ENCODE results near the gene SNUPN.

SNUPN gene

GRCh38 chr15:75640483-75641178, 15.1 kb upstream of the SNUPN start:
- H3K27ac ChIP-seq (ENCODE audit: low read depth, low read length) = peak overlapping the region; percentile 93
- H3K36me3 ChIP-seq (ENCODE audit: control insufficient read depth, insufficient read depth, low read length) = no peaks in the 10 kb centered on the region
- H3K4ac ChIP-seq (ENCODE audit: low read depth, low read length) = peak overlapping the region; percentile 73
- H3K79me1 ChIP-seq (ENCODE audit: low read length) = peaks cover 13% of the 10 kb centered on the region
- no peaks in the 10 kb centered on the region for H3K27me3 ChIP-seq (ENCODE audit: insufficient read depth, low read length, poor library complexity)
- peak overlapping the region; percentile 94 for H3K56ac ChIP-seq (ENCODE audit: low read length)
- WGBS (ENCODE audit: extremely low coverage, insufficient coverage, low lambda C conversion rate) = no CpG with 5 or more reads among the region's 17 CpGs
- DNase-seq = peak; percentile 53
- H3K9ac ChIP-seq (ENCODE audit: low read length) = peak overlapping the region; percentile 95
- H3K18ac ChIP-seq (ENCODE audit: low read length) = no peak overlapping the region
- H3K4me2 ChIP-seq (ENCODE audit: low read length) = peak overlapping the region; percentile 95
- peaks cover 30% of the 10 kb centered on the region for H3K79me2 ChIP-seq (ENCODE audit: control insufficient read depth, insufficient read depth, low read length)
- peak overlapping the region; percentile 76 for H2BK5ac ChIP-seq (ENCODE audit: low read length)
- no peak overlapping the region for H4K8ac ChIP-seq (ENCODE audit: low read depth, low read length)
- no peak overlapping the region for H2BK15ac ChIP-seq (replicated peaks; ENCODE audit: low read depth)
- H2AK5ac ChIP-seq (ENCODE audit: low read length) = no peak overlapping the region
- peak overlapping the region; percentile 78 for H3K4me3 ChIP-seq (ENCODE audit: low read length)
- no peak overlapping the region for H4K5ac ChIP-seq (ENCODE audit: low read length)
- peaks cover 2% of the 10 kb centered on the region for H3K4me1 ChIP-seq (ENCODE audit: control insufficient read depth, low read depth, low read length)
- peak overlapping the region; percentile 3 for H3K23ac ChIP-seq (ENCODE audit: low read length)
- no peak overlapping the region for H2BK120ac ChIP-seq (ENCODE audit: low read depth, low read length)

DNA sequence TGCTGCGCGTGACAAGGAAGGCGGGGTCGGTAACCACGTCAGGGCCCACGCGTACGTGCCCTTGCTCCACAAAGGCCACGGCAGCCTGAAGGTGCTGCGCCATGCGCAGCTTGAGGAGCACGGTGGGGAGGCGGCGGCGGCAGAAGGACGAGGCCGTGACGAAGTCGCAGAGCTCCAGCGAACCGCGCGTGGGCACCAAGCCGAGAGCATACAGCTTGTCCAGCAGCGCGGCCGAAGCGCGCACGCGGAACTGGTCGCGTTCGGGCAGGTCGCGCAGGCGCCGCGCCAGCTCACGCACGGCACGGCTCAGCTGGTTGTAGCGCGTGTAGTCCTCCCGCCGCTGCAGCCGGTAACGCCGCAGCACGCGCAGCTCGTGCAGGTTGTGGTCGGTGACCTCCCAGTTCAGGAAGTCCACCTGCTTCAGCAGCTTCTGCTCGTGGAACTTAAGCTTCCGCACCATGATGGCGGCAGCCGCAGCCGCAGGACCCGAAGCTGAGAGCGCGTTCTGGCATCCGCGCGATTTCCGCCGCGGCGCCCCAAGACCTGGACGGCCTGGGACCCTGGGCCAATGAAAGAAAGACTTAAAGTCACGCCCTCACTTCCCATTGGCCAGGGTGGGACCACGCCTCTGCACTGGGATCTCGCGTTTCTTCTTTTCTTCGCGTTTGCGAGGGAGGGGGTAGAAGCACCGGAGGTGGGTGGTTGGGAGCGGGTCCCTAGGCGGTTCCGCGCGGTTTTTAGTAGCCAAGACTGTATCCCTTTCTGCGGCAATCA, 14.4 kb upstream of the SNUPN start, which contains the start of gene IMP3:
Gene IMP3 (minus strand): TSS at position 516 of the 774 bp plus-strand sequence. CDS start 56 bp downstream, at position 460.
- H3K9ac ChIP-seq (ENCODE audit: low read length) = peak within 1 kb of the TSS; percentile 99
- H2BK5ac ChIP-seq (ENCODE audit: low read length) = peak within 1 kb of the TSS; percentile 97
- no CpG with 5 or more reads among the region's 83 CpGs for WGBS (ENCODE audit: extremely low coverage, insufficient coverage, low lambda C conversion rate)
- H3K79me2 ChIP-seq (ENCODE audit: control insufficient read depth, insufficient read depth, low read length) = peaks cover 30% of the 10 kb centered on the region
- no peak within 1 kb of the TSS for H4K5ac ChIP-seq (ENCODE audit: low read length)
- peak within 1 kb of the TSS; percentile 100 for H3K56ac ChIP-seq (ENCODE audit: low read length)
- peak within 1 kb of the TSS; percentile 93 for H3K27ac ChIP-seq (ENCODE audit: low read depth, low read length)
- peak; percentile 99 for DNase-seq
- H3K4me3 ChIP-seq (ENCODE audit: low read length) = peak within 1 kb of the TSS; percentile 98
- H2AK5ac ChIP-seq (ENCODE audit: low read length) = peak within 1 kb of the TSS; percentile 2
- peak within 1 kb of the TSS; percentile 73 for H3K4ac ChIP-seq (ENCODE audit: low read depth, low read length)
- no peaks in the 10 kb centered on the region for H3K27me3 ChIP-seq (ENCODE audit: insufficient read depth, low read length, poor library complexity)
- H3K4me1 ChIP-seq (ENCODE audit: control insufficient read depth, low read depth, low read length) = peaks cover 2% of the 10 kb centered on the region
- H4K8ac ChIP-seq (ENCODE audit: low read depth, low read length) = no peak within 1 kb of the TSS
- peak within 1 kb of the TSS; percentile 69 for H3K23ac ChIP-seq (ENCODE audit: low read length)
- no peaks in the 10 kb centered on the region for H3K36me3 ChIP-seq (ENCODE audit: control insufficient read depth, insufficient read depth, low read length)
- H3K18ac ChIP-seq (ENCODE audit: low read length) = no peak within 1 kb of the TSS
- peak within 1 kb of the TSS; percentile 95 for H3K4me2 ChIP-seq (ENCODE audit: low read length)
- peaks cover 13% of the 10 kb centered on the region for H3K79me1 ChIP-seq (ENCODE audit: low read length)
- no peak within 1 kb of the TSS for H2BK15ac ChIP-seq (replicated peaks; ENCODE audit: low read depth)
- H2BK120ac ChIP-seq (ENCODE audit: low read depth, low read length) = no peak within 1 kb of the TSS

DNA sequence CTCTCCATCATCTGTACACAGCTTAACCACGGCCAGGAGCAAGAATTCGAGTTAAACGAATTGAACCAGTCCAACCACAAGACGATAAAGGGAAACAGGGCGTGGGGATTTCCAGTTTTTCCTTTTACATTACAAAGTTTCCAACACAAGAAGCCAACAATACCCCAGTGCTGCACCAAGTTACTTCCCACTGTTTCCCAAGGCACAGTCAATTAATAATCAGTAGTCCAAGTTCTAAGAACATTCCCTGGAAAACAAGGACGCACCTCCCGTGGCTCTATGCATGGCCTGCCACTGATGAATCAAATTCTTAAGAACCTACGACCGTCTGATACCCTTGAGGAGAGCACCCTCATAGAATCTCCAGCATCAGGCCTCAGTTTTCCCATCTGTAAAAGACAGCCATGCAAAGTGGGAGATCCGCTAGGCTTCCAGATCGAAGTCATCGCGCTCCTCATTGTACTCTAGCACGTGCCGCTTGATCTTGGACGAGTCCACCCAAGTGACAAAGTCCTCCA, 13.7 kb upstream of the SNUPN start:
- H3K23ac ChIP-seq (ENCODE audit: low read length) = peak overlapping the region; percentile 69
- H3K4me1 ChIP-seq (ENCODE audit: control insufficient read depth, low read depth, low read length) = peaks cover 2% of the 10 kb centered on the region
- H3K27ac ChIP-seq (ENCODE audit: low read depth, low read length) = no peak overlapping the region
- no peaks in the 10 kb centered on the region for H3K27me3 ChIP-seq (ENCODE audit: insufficient read depth, low read length, poor library complexity)
- peak overlapping the region; percentile 98 for H3K4me3 ChIP-seq (ENCODE audit: low read length)
- no peak overlapping the region for H4K8ac ChIP-seq (ENCODE audit: low read depth, low read length)
- H3K4ac ChIP-seq (ENCODE audit: low read depth, low read length) = no peak overlapping the region
- peak overlapping the region; percentile 45 for H3K4me2 ChIP-seq (ENCODE audit: low read length)
- no peak overlapping the region for H2BK120ac ChIP-seq (ENCODE audit: low read depth, low read length)
- H2BK15ac ChIP-seq (replicated peaks; ENCODE audit: low read depth) = no peak overlapping the region
- DNase-seq = peak; percentile 37
- no peak overlapping the region for H4K5ac ChIP-seq (ENCODE audit: low read length)
- H3K18ac ChIP-seq (ENCODE audit: low read length) = no peak overlapping the region
- peaks cover 30% of the 10 kb centered on the region for H3K79me2 ChIP-seq (ENCODE audit: control insufficient read depth, insufficient read depth, low read length)
- H2AK5ac ChIP-seq (ENCODE audit: low read length) = peak overlapping the region; percentile 2
- no CpG with 5 or more reads among the region's 16 CpGs for WGBS (ENCODE audit: extremely low coverage, insufficient coverage, low lambda C conversion rate)
- H3K56ac ChIP-seq (ENCODE audit: low read length) = peak overlapping the region; percentile 100
- peak overlapping the region; percentile 99 for H3K9ac ChIP-seq (ENCODE audit: low read length)
- H3K79me1 ChIP-seq (ENCODE audit: low read length) = peaks cover 13% of the 10 kb centered on the region
- H2BK5ac ChIP-seq (ENCODE audit: low read length) = no peak overlapping the region
- no peaks in the 10 kb centered on the region for H3K36me3 ChIP-seq (ENCODE audit: control insufficient read depth, insufficient read depth, low read length)

DNA sequence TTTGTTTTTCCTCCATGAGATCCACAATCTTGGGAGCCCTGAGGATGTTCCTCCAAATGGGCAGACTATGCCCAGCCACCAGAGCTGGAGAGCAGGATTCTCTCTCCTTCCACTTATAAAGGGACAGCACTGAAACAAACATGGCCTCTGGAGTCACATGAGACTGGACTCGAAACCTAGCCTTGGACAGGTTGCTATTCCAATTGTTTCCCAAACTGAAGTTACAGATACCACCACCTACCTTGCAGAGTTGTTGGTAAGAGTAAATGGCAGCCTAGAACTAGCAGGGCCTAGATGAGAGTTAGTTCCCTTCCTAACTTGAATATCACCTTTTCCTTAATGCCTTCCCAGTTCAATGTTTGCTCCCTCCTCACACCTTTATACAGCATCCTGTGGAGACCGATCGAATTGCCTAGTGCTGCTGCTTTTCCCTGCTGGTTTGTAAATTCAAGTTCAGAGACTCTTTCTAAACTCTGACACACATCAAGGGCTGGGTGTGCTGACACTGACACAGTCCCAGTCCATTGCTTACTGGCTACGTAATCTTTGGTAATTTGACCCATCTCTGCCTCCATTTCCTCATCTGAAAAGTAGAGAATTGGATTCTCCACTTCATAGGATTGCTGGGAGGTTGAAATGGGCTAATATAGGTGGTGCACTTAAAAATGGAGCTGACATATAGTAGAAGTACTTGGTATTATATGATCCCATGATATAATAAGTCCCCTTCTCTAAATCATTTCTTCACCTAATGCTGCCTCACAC, 11.9 kb upstream of the SNUPN start:
- Histone ChIP-seq H3K4me2 (ENCODE audit: low read length) (no peak overlapping the region), H3K36me3 (ENCODE audit: control insufficient read depth, insufficient read depth, low read length) (no peaks in the 10 kb centered on the region), H3K56ac (ENCODE audit: low read length) (no peak overlapping the region), H4K5ac (ENCODE audit: low read length) (no peak overlapping the region), H3K4me1 (ENCODE audit: control insufficient read depth, low read depth, low read length) (peaks cover 2% of the 10 kb centered on the region), H3K79me1 (ENCODE audit: low read length) (peaks cover 13% of the 10 kb centered on the region), H3K4ac (ENCODE audit: low read depth, low read length) (no peak overlapping the region), H2AK5ac (ENCODE audit: low read length) (no peak overlapping the region), H3K79me2 (ENCODE audit: control insufficient read depth, insufficient read depth, low read length) (peaks cover 30% of the 10 kb centered on the region), H3K9ac (ENCODE audit: low read length) (peak overlapping the region; percentile 3), H4K8ac (ENCODE audit: low read depth, low read length) (no peak overlapping the region), H3K4me3 (ENCODE audit: low read length) (no peak overlapping the region), H3K18ac (ENCODE audit: low read length) (no peak overlapping the region), H2BK5ac (ENCODE audit: low read length) (no peak overlapping the region), H3K23ac (ENCODE audit: low read length) (no peak overlapping the region), H2BK15ac (replicated peaks; ENCODE audit: low read depth) (no peak overlapping the region), H2BK120ac (ENCODE audit: low read depth, low read length) (no peak overlapping the region), H3K27ac (ENCODE audit: low read depth, low read length) (no peak overlapping the region), H3K27me3 (ENCODE audit: insufficient read depth, low read length, poor library complexity) (no peaks in the 10 kb centered on the region)
- DNase-seq = no peak
- WGBS (ENCODE audit: extremely low coverage, insufficient coverage, low lambda C conversion rate) = no CpG with 5 or more reads among the region's 4 CpGs

- WGBS (ENCODE audit: extremely low coverage, insufficient coverage, low lambda C conversion rate) = no CpG with 5 or more reads among the region's 6 CpGs
Observed at GRCh38 chr15:75636026-75636425, 10.5 kb upstream of the SNUPN start.

More at GRCh38 chr15:75636026-75636425, 10.5 kb upstream of the SNUPN start:
- Histone ChIP-seq H3K4ac (ENCODE audit: low read depth, low read length) (no peak overlapping the region), H4K5ac (ENCODE audit: low read length) (no peak overlapping the region), H3K4me3 (ENCODE audit: low read length) (no peak overlapping the region), H3K79me2 (ENCODE audit: control insufficient read depth, insufficient read depth, low read length) (peaks cover 30% of the 10 kb centered on the region), H2BK5ac (ENCODE audit: low read length) (no peak overlapping the region), H2AK5ac (ENCODE audit: low read length) (no peak overlapping the region), H3K18ac (ENCODE audit: low read length) (no peak overlapping the region), H3K27ac (ENCODE audit: low read depth, low read length) (no peak overlapping the region), H3K23ac (ENCODE audit: low read length) (no peak overlapping the region), H2BK120ac (ENCODE audit: low read depth, low read length) (no peak overlapping the region), H3K4me2 (ENCODE audit: low read length) (no peak overlapping the region), H3K4me1 (ENCODE audit: control insufficient read depth, low read depth, low read length) (peaks cover 2% of the 10 kb centered on the region), H3K27me3 (ENCODE audit: insufficient read depth, low read length, poor library complexity) (no peaks in the 10 kb centered on the region), H2BK15ac (replicated peaks; ENCODE audit: low read depth) (no peak overlapping the region), H3K56ac (ENCODE audit: low read length) (no peak overlapping the region), H3K36me3 (ENCODE audit: control insufficient read depth, insufficient read depth, low read length) (no peaks in the 10 kb centered on the region), H3K9ac (ENCODE audit: low read length) (no peak overlapping the region), H3K79me1 (ENCODE audit: low read length) (peaks cover 13% of the 10 kb centered on the region), H4K8ac (ENCODE audit: low read depth, low read length) (no peak overlapping the region)
- no peak for DNase-seq
